SK-N-SH (cell line): ENCODE data around the gene POLR1H. TPM values are rescaled to one million over a fixed set of nuclear protein-coding genes. Genes with fewer than 3 reads are reported as not detected.

Source experiments
- CTCF ChIA-PET: fragments of 300-600, 350-600 bp; formaldehyde crosslinking; extraction: SDS; loops from one replicate; lab custom pipeline; 2021; lab: Yijun Ruan, JAX
- POLR2A ChIA-PET: fragments of 350-600 bp; sonication (Branson Sonifier 250); formaldehyde crosslinking; extraction: SDS; loops from one replicate; lab custom pipeline; 2020; ENCODE audit warnings: antibody characterized with exemption, inconsistent platforms; lab: Yijun Ruan, JAX
- DNase-seq: peaks from one replicate; pipeline ENCODE4 v3.0.0; 2012
- H2AFZ ChIP-seq: fragments of 200-600 bp; sonication (generic); 2 replicates; pipeline ENCODE4 v1.8.1; 2016; ENCODE audit warnings: antibody characterized with exemption, mild to moderate bottlenecking, low read depth
- H3F3A ChIP-seq: fragments of 200-600 bp; sonication (generic); replicated peaks from 2 replicates; pipeline ENCODE3; 2016; ENCODE audit warnings: antibody characterized with exemption, mild to moderate bottlenecking; ENCODE audit not compliant: insufficient read depth
- H3K27ac ChIP-seq, 2 experiments: fragments of 200-500 bp in 1 of 2; fragments of 200-600 bp in 1 of 2; sonication (Bioruptor generic) in 1 of 2; sonication (generic), shearing (Covaris generic) in 1 of 2; 2 replicates each; pipeline versions ENCODE4 v1.5.1 to v1.6.1; 2014 to 2016; ENCODE audit warnings: low read depth in 2 of 2, inconsistent platforms in 1 of 2, low read length in 1 of 2, mild to moderate bottlenecking in 1 of 2, mixed read lengths in 1 of 2
- H3K27me3 ChIP-seq: fragments of 200-600 bp; sonication (generic), shearing (Covaris generic); 2 replicates; pipeline ENCODE4 v1.6.1; 2016; ENCODE audit warnings: mixed run types; ENCODE audit not compliant: insufficient read depth
- H3K36me3 ChIP-seq, 2 experiments: fragments of 200-500 bp in 1 of 2; fragments of 200-600 bp in 1 of 2; sonication (Bioruptor generic) in 1 of 2; sonication (generic) in 1 of 2; replicated peaks in 1 of 2; 2 replicates each; pipeline versions ENCODE3 to v1.5.1; 2014 to 2016; ENCODE audit warnings: low read length in 1 of 2, mild to moderate bottlenecking in 1 of 2; ENCODE audit not compliant: insufficient read depth in 2 of 2, control insufficient read depth in 1 of 2
- H3K4me1 ChIP-seq, 2 experiments: fragments of 200-500 bp in 1 of 2; fragments of 200-600 bp in 1 of 2; sonication (Bioruptor generic) in 1 of 2; sonication (generic), shearing (Covaris generic) in 1 of 2; 2 replicates each; pipeline versions ENCODE4 v1.5.1 to v1.6.1; 2014 to 2016; ENCODE audit warnings: low read depth in 1 of 2, low read length in 1 of 2, mixed run types in 1 of 2; ENCODE audit not compliant: insufficient read depth in 2 of 2, control insufficient read depth in 1 of 2
- H3K4me2 ChIP-seq: fragments of 200-600 bp; sonication (generic), shearing (Covaris generic); 2 replicates; pipeline ENCODE4 v1.6.1; 2017; ENCODE audit warnings: mixed run types
- H3K4me3 ChIP-seq, 2 experiments: fragments of 200-500 bp in 1 of 2; fragments of 200-600 bp in 1 of 2; sonication (Bioruptor generic) in 1 of 2; sonication (generic), shearing (Covaris generic) in 1 of 2; 2 replicates each; pipeline versions ENCODE4 v1.5.1 to v1.8.1; 2014 to 2016; ENCODE audit warnings: low read depth in 2 of 2, inconsistent platforms in 1 of 2, low read length in 1 of 2, mild to moderate bottlenecking in 1 of 2, mixed read lengths in 1 of 2, moderate library complexity in 1 of 2
- H3K79me2 ChIP-seq: fragments of 200-600 bp; sonication (generic); 2 replicates; pipeline ENCODE4 v1.8.1; 2017; ENCODE audit warnings: mild to moderate bottlenecking; ENCODE audit not compliant: insufficient read depth
- H3K9ac ChIP-seq: fragments of 200-600 bp; sonication (generic); 2 replicates; pipeline ENCODE4 v1.6.1; 2017; ENCODE audit warnings: mixed run types
- H3K9me2 ChIP-seq: fragments of 200-600 bp; sonication (generic); 2 replicates; pipeline ENCODE4 v1.6.1; 2017; ENCODE audit warnings: mixed run types
- H3K9me3 ChIP-seq: fragments of 200-600 bp; sonication (generic); 2 replicates; pipeline ENCODE4 v1.6.1; 2017; ENCODE audit warnings: mixed run types, mild to moderate bottlenecking, moderate library complexity
- H4K20me1 ChIP-seq: fragments of 200-600 bp; sonication (generic); 2 replicates; pipeline ENCODE4 v1.6.1; 2017; ENCODE audit warnings: mild to moderate bottlenecking, mixed run types; ENCODE audit not compliant: insufficient read depth
- CHD2 ChIP-seq: fragments of 150-350 bp; IDR thresholded peaks from 2 replicates; pipeline ENCODE4 v1.6.1; 2018; ENCODE audit warnings: low read length; ENCODE audit not compliant: partially characterized antibody
- ELF1 ChIP-seq: IDR thresholded peaks from 2 replicates; pipeline ENCODE4 v1.4.0; 2012
- EZH2phosphoT487 ChIP-seq: fragments of 200-600 bp; sonication (generic); IDR thresholded peaks from 2 replicates; pipeline ENCODE4 v1.6.1; 2017; ENCODE audit warnings: low read depth, mixed run types, mild to moderate bottlenecking, antibody characterized with exemption, moderate library complexity, borderline replicate concordance
- GATA2 ChIP-seq: sonication (generic); formaldehyde crosslinking; IDR thresholded peaks from 2 replicates; pipeline ENCODE4 v1.5.0; 2020; ENCODE audit warnings: mild to moderate bottlenecking, missing genetic modification reagents
- MEF2A ChIP-seq: IDR thresholded peaks from 2 replicates; pipeline ENCODE4 v1.4.0; 2012; ENCODE audit warnings: low read depth, borderline replicate concordance
- MXI1 ChIP-seq: IDR thresholded peaks from 2 replicates; pipeline ENCODE4 v1.6.1; 2012; ENCODE audit warnings: mild to moderate bottlenecking, low read depth, low read length, improper control_type of control experiment
- NFIC ChIP-seq: IDR thresholded peaks from 2 replicates; pipeline ENCODE4 v1.4.0; 2012; ENCODE audit warnings: borderline replicate concordance
- NRF1 ChIP-seq: IDR thresholded peaks from 2 replicates; pipeline ENCODE4 v1.6.1; 2012; ENCODE audit warnings: low read depth, mild to moderate bottlenecking, low read length
- RAD21 ChIP-seq: IDR thresholded peaks from 2 replicates; pipeline ENCODE4 v1.6.1; 2012; ENCODE audit warnings: mild to moderate bottlenecking, low read length
- RCOR1 ChIP-seq: fragments of 150-350 bp; IDR thresholded peaks from 2 replicates; pipeline ENCODE4 v1.6.1; 2017; ENCODE audit warnings: antibody characterized with exemption, low read length
- TAF1 ChIP-seq: IDR thresholded peaks from 2 replicates; pipeline ENCODE4 v1.6.1; 2012; ENCODE audit warnings: low read depth, mild to moderate bottlenecking, low read length, moderate library complexity, borderline replicate concordance
- TCF12 ChIP-seq: IDR thresholded peaks from 2 replicates; pipeline ENCODE4 v1.4.0; 2012
- WGBS: methylation state at CpG from one replicate; pipeline ENCODE4 v1.1.6; 2017; ENCODE audit warnings: low lambda C conversion rate; 5-methylcytosine and 5-hydroxymethylcytosine counted together
- polyA plus RNA-seq, 3 experiments: library from polyadenylated mRNA; depleted of rRNA; stranded (reverse); fragments of >200 nt; gene quantifications; 2 replicates each; pipeline ENCODE4 v1.2.3, GENCODE V29; 2012
- TF ChIP-seq, protein P1 (sequence below): IDR thresholded peaks from 2 replicates; pipeline ENCODE4; 2012
- TF ChIP-seq, protein P2 (sequence below): fragments of 150-350 bp; IDR thresholded peaks from 2 replicates; pipeline ENCODE4 v1.6.1; 2017; ENCODE audit warnings: antibody characterized with exemption, low read length, low read depth, borderline replicate concordance
- TF ChIP-seq, protein P3 (sequence below): IDR thresholded peaks from 2 replicates; pipeline ENCODE4 v1.6.1; 2012; ENCODE audit warnings: mild to moderate bottlenecking, low read depth, low read length, moderate library complexity
- TF ChIP-seq, protein P4 (sequence below): IDR thresholded peaks from 2 replicates; pipeline ENCODE4 v1.4.0; 2012; ENCODE audit warnings: low read depth, borderline replicate concordance
- TF ChIP-seq, protein P5 (sequence below): fragments of 150-350 bp; IDR thresholded peaks from 2 replicates; pipeline ENCODE4 v1.6.1; 2016; ENCODE audit warnings: mild to moderate bottlenecking, low read depth, low read length
- TF ChIP-seq, protein P6 (sequence below): fragments of 200-600 bp; sonication (generic); IDR thresholded peaks from 2 replicates; pipeline ENCODE4 v1.6.1; 2017; ENCODE audit warnings: antibody characterized with exemption, mild to moderate bottlenecking, moderate library complexity

The POLR1H gene
- polyA plus RNA-seq, 1 of the 3 experiments (the other 2 are of a cell fraction), result 40.6 TPM

DNA sequence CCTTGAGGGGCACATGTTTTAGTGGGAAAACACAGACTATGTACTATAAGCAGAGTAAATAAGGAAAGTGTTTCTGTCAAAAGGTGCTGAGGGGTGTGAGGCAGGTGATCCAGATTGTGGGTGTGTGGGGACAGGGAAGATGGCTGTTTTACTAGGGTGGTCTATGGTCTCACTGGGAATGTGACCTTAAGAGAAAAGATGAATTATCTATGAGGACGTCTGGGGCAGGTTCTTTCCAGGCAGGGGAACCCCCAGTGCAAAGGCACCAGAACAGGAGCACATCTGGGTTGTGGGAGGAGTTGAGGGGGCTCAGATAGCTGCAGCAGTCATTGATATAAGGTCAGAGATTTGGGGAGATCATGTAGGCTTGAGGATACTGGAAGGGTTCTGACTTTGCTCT is 18.2 kb upstream of the POLR1H start:
- no peak for DNase-seq
- H3K9me2 ChIP-seq, result no peaks in the 10 kb centered on the region
- no peak overlapping the region for H3K9ac ChIP-seq
- CTCF ChIA-PET, result no interaction called here
- H3K9me3 ChIP-seq, result no peaks in the 10 kb centered on the region
- no peaks in the 10 kb centered on the region for H4K20me1 ChIP-seq
- 45% methylated on average over 1 of the region's 1 CpG for WGBS
- H2AFZ ChIP-seq, result no peak overlapping the region
- no peaks in the 10 kb centered on the region for H3F3A ChIP-seq
- no peak overlapping the region for H3K4me3 ChIP-seq
- no peaks in the 10 kb centered on the region for H3K27me3 ChIP-seq
- H3K79me2 ChIP-seq, result no peaks in the 10 kb centered on the region
- TF ChIP-seq GATA2 (CRISPR knock-in tag), result no peak
- POLR2A ChIA-PET, result no interaction called here
- H3K27ac ChIP-seq, result no peak overlapping the region; a peak in 1 of 4 replicates
- H3K36me3 ChIP-seq, result no peaks in the 10 kb centered on the region
- no peak overlapping the region for H3K4me2 ChIP-seq
- H3K4me1 ChIP-seq, result peaks cover 0 to 6% of the 10 kb centered on the region in 2 experiments; a peak in 1 of 4 replicates

DNA sequence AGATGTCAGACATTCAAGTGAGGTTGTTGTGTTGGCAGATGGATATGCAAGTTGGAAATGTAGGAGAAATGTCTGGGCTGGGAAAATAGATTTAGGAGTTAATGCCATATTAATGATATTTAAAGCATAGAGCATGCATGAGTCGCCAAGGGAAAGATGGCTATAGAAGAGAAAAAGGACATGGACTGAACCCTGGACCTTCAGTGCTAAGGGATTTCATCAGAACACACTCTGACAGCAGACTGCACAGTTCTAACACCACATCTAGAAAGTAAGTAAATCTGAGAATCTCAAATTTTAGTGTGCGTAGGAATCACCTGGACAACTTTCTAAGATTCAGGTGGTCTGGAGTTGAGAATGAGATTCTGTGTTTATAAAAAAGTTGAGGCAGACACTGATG is 17.3 kb upstream of the POLR1H start:
- Histone ChIP-seq H3K9ac (no peak overlapping the region), H3K79me2 (no peaks in the 10 kb centered on the region), H3K4me2 (no peak overlapping the region), H3K27ac (no peak overlapping the region), H3K4me3 (no peak overlapping the region), H2AFZ (no peak overlapping the region), H4K20me1 (no peaks in the 10 kb centered on the region), H3F3A (no peaks in the 10 kb centered on the region), H3K9me3 (no peaks in the 10 kb centered on the region), H3K36me3 (no peaks in the 10 kb centered on the region), H3K4me1 (peaks cover 0 to 6% of the 10 kb centered on the region in 2 experiments; a peak in 1 of 4 replicates), H3K9me2 (no peaks in the 10 kb centered on the region), H3K27me3 (no peaks in the 10 kb centered on the region)
- DNase-seq, result no peak
- WGBS, result 96% methylated on average over 2 of the region's 2 CpGs
- CTCF ChIA-PET, result no interaction called here
- POLR2A ChIA-PET, result no interaction called here
- TF ChIP-seq NRF1 (no peak), EZH2phosphoT487 (no peak), RCOR1 (no peak), CHD2 (no peak), NFIC (no peak), RAD21 (no peak), MEF2A (no peak), TCF12 (no peak), ELF1 (no peak), TAF1 (no peak), MXI1 (no peak), GATA2 (CRISPR knock-in tag) (no peak)
- TF ChIP-seq, protein P1, sequence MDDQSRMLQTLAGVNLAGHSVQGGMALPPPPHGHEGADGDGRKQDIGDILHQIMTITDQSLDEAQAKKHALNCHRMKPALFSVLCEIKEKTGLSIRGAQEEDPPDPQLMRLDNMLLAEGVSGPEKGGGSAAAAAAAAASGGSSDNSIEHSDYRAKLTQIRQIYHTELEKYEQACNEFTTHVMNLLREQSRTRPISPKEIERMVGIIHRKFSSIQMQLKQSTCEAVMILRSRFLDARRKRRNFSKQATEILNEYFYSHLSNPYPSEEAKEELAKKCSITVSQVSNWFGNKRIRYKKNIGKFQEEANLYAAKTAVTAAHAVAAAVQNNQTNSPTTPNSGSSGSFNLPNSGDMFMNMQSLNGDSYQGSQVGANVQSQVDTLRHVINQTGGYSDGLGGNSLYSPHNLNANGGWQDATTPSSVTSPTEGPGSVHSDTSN, result no peak
- TF ChIP-seq, protein P2, sequence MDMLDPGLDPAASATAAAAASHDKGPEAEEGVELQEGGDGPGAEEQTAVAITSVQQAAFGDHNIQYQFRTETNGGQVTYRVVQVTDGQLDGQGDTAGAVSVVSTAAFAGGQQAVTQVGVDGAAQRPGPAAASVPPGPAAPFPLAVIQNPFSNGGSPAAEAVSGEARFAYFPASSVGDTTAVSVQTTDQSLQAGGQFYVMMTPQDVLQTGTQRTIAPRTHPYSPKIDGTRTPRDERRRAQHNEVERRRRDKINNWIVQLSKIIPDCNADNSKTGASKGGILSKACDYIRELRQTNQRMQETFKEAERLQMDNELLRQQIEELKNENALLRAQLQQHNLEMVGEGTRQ, result no peak
- TF ChIP-seq, protein P3, sequence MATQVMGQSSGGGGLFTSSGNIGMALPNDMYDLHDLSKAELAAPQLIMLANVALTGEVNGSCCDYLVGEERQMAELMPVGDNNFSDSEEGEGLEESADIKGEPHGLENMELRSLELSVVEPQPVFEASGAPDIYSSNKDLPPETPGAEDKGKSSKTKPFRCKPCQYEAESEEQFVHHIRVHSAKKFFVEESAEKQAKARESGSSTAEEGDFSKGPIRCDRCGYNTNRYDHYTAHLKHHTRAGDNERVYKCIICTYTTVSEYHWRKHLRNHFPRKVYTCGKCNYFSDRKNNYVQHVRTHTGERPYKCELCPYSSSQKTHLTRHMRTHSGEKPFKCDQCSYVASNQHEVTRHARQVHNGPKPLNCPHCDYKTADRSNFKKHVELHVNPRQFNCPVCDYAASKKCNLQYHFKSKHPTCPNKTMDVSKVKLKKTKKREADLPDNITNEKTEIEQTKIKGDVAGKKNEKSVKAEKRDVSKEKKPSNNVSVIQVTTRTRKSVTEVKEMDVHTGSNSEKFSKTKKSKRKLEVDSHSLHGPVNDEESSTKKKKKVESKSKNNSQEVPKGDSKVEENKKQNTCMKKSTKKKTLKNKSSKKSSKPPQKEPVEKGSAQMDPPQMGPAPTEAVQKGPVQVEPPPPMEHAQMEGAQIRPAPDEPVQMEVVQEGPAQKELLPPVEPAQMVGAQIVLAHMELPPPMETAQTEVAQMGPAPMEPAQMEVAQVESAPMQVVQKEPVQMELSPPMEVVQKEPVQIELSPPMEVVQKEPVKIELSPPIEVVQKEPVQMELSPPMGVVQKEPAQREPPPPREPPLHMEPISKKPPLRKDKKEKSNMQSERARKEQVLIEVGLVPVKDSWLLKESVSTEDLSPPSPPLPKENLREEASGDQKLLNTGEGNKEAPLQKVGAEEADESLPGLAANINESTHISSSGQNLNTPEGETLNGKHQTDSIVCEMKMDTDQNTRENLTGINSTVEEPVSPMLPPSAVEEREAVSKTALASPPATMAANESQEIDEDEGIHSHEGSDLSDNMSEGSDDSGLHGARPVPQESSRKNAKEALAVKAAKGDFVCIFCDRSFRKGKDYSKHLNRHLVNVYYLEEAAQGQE, result no peak
- TF ChIP-seq, protein P4, sequence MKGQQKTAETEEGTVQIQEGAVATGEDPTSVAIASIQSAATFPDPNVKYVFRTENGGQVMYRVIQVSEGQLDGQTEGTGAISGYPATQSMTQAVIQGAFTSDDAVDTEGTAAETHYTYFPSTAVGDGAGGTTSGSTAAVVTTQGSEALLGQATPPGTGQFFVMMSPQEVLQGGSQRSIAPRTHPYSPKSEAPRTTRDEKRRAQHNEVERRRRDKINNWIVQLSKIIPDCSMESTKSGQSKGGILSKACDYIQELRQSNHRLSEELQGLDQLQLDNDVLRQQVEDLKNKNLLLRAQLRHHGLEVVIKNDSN, result no peak
- TF ChIP-seq, protein P5, sequence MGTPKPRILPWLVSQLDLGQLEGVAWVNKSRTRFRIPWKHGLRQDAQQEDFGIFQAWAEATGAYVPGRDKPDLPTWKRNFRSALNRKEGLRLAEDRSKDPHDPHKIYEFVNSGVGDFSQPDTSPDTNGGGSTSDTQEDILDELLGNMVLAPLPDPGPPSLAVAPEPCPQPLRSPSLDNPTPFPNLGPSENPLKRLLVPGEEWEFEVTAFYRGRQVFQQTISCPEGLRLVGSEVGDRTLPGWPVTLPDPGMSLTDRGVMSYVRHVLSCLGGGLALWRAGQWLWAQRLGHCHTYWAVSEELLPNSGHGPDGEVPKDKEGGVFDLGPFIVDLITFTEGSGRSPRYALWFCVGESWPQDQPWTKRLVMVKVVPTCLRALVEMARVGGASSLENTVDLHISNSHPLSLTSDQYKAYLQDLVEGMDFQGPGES, result no peak
- TF ChIP-seq, protein P6, sequence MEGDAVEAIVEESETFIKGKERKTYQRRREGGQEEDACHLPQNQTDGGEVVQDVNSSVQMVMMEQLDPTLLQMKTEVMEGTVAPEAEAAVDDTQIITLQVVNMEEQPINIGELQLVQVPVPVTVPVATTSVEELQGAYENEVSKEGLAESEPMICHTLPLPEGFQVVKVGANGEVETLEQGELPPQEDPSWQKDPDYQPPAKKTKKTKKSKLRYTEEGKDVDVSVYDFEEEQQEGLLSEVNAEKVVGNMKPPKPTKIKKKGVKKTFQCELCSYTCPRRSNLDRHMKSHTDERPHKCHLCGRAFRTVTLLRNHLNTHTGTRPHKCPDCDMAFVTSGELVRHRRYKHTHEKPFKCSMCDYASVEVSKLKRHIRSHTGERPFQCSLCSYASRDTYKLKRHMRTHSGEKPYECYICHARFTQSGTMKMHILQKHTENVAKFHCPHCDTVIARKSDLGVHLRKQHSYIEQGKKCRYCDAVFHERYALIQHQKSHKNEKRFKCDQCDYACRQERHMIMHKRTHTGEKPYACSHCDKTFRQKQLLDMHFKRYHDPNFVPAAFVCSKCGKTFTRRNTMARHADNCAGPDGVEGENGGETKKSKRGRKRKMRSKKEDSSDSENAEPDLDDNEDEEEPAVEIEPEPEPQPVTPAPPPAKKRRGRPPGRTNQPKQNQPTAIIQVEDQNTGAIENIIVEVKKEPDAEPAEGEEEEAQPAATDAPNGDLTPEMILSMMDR, result no peak
